HepG2 (cell line): ENCODE data around the gene TP53. TPM values are rescaled to one million over a fixed set of nuclear protein-coding genes. Genes with fewer than 3 reads are reported as not detected.

Experiments
- BHLHE40 ChIP-seq: IDR thresholded peaks from 2 replicates; pipeline ENCODE4 v1.6.1; 2011; ENCODE audit warnings: low read length, improper control_type of control experiment
- CCAR2 ChIP-seq: fragments of 200-400 bp; formaldehyde crosslinking; optimal IDR thresholded peaks from 2 replicates; pipeline ENCODE3; 2018; ENCODE audit warnings: low read depth, mild to moderate bottlenecking, low read length, moderate library complexity
- FOSL2 ChIP-seq: sonication (generic); formaldehyde crosslinking; IDR thresholded peaks from 2 replicates; pipeline ENCODE4 v1.4.0; 2020; ENCODE audit warnings: missing genetic modification reagents
- GATAD1 ChIP-seq: IDR thresholded peaks from 2 replicates; pipeline ENCODE4 v1.6.1; 2016; ENCODE audit warnings: missing genetic modification reagents, missing compliant biosample characterization
- GZF1 ChIP-seq: sonication (generic); formaldehyde crosslinking; IDR thresholded peaks from 2 replicates; pipeline ENCODE4 v1.5.1; 2020; ENCODE audit warnings: mild to moderate bottlenecking, missing genetic modification reagents
- HHEX ChIP-seq: IDR thresholded peaks from 2 replicates; pipeline ENCODE4 v1.6.1; 2016; ENCODE audit warnings: control low read depth
- MXD4 ChIP-seq: IDR thresholded peaks from 2 replicates; pipeline ENCODE4 v1.6.1; 2016; ENCODE audit warnings: mild to moderate bottlenecking, missing biosample characterization, missing genetic modification reagents
- POGZ ChIP-seq: sonication (generic); formaldehyde crosslinking; IDR thresholded peaks from 2 replicates; pipeline ENCODE4 v1.4.0; 2020; ENCODE audit warnings: mild to moderate bottlenecking, missing genetic modification reagents
- SKI ChIP-seq: fragments of 450-650 bp; IDR thresholded peaks from one replicate; pipeline ENCODE4 v1.6.1; 2018; ENCODE audit warnings: mild to moderate bottlenecking; ENCODE audit not compliant: partially characterized antibody
- TCF7L2 ChIP-seq: IDR thresholded peaks from 2 replicates; pipeline ENCODE4 v1.6.1; 2011; ENCODE audit warnings: mild to moderate bottlenecking, low read depth, low read length, moderate library complexity
- ZBTB4 ChIP-seq: sonication (generic); formaldehyde crosslinking; IDR thresholded peaks from 2 replicates; pipeline ENCODE4 v1.4.0; 2020; ENCODE audit warnings: missing genetic modification reagents, mild to moderate bottlenecking, borderline replicate concordance
- ZC3H13 ChIP-seq: sonication (generic); formaldehyde crosslinking; IDR thresholded peaks from 2 replicates; pipeline ENCODE4 v1.8.1; 2023; ENCODE audit warnings: mild to moderate bottlenecking, missing genetic modification reagents, moderate library complexity
- ZNF367 ChIP-seq: sonication (generic); formaldehyde crosslinking; IDR thresholded peaks from 2 replicates; pipeline ENCODE4 v1.4.0; 2020; ENCODE audit warnings: missing genetic modification reagents, borderline replicate concordance
- ZNF484 ChIP-seq: sonication (generic); formaldehyde crosslinking; IDR thresholded peaks from 2 replicates; pipeline ENCODE4 v1.5.1; 2020; ENCODE audit warnings: mild to moderate bottlenecking, low read depth, missing genetic modification reagents, borderline replicate concordance
- ZNF530 ChIP-seq: sonication (generic); formaldehyde crosslinking; IDR thresholded peaks from 2 replicates; pipeline ENCODE4 v1.5.0; 2020; ENCODE audit warnings: low read depth, mild to moderate bottlenecking, missing genetic modification reagents
- ZNF564 ChIP-seq: sonication (generic); formaldehyde crosslinking; IDR thresholded peaks from 2 replicates; pipeline ENCODE4 v1.8.1; 2023; ENCODE audit warnings: mild to moderate bottlenecking, missing genetic modification reagents
- ZNF766 ChIP-seq: sonication (generic); formaldehyde crosslinking; IDR thresholded peaks from 2 replicates; pipeline ENCODE4 v1.5.0; 2020; ENCODE audit warnings: missing genetic modification reagents, borderline replicate concordance
- ZUFSP ChIP-seq: sonication (generic); formaldehyde crosslinking; IDR thresholded peaks from 2 replicates; pipeline ENCODE4 v1.9.0; 2021; ENCODE audit warnings: missing genetic modification reagents, mild to moderate bottlenecking, borderline replicate concordance
- polyA plus RNA-seq, 8 experiments: library from polyadenylated mRNA; depleted of rRNA in 3 of 8; stranded (reverse) in 7 of 8; unstranded in 1 of 8; fragments of >200 nt; fragmentation: Illumina TruSeq in 4 of 8; extraction: Trizol in 4 of 8; gene quantifications; 2 replicates each; pipeline versions ENCODE4 v1.2.1 to v1.2.3, GENCODE V29; 2011 to 2016; ENCODE audit warnings: low read depth in 4 of 8, missing spikeins in 1 of 8, mixed read lengths in 1 of 8; ENCODE audit not compliant: insufficient read depth in 1 of 8
- total RNA-seq, 5 experiments: library from RNA; depleted of rRNA; stranded (reverse); fragments of >200 nt; fragmentation: Illumina TruSeq; extraction: Trizol; gene quantifications; 2 replicates each; pipeline ENCODE4 v1.2.3, GENCODE V29; 2016; ENCODE audit warnings: low read depth in 1 of 5
- TF ChIP-seq, protein P1 (sequence below): sonication (generic); formaldehyde crosslinking; IDR thresholded peaks from 2 replicates; pipeline ENCODE4 v1.5.0; 2020; ENCODE audit warnings: missing genetic modification reagents
- TF ChIP-seq, protein P2 (sequence below), 2 experiments: sonication (generic) in 1 of 2; formaldehyde crosslinking in 1 of 2; IDR thresholded peaks; 2 replicates each; pipeline versions ENCODE4 v1.4.0 to v1.6.1; 2018 to 2020; ENCODE audit warnings: missing genetic modification reagents in 2 of 2, borderline replicate concordance in 1 of 2, low read depth in 1 of 2, mild to moderate bottlenecking in 1 of 2, missing biosample characterization in 1 of 2

The TP53 gene
- total and polyA plus RNA-seq, 2 of the 13 experiments (the other 11 are each of a cell fraction or from before 2014, with no cell fraction given) = 17.1 to 29.9 TPM

DNA sequence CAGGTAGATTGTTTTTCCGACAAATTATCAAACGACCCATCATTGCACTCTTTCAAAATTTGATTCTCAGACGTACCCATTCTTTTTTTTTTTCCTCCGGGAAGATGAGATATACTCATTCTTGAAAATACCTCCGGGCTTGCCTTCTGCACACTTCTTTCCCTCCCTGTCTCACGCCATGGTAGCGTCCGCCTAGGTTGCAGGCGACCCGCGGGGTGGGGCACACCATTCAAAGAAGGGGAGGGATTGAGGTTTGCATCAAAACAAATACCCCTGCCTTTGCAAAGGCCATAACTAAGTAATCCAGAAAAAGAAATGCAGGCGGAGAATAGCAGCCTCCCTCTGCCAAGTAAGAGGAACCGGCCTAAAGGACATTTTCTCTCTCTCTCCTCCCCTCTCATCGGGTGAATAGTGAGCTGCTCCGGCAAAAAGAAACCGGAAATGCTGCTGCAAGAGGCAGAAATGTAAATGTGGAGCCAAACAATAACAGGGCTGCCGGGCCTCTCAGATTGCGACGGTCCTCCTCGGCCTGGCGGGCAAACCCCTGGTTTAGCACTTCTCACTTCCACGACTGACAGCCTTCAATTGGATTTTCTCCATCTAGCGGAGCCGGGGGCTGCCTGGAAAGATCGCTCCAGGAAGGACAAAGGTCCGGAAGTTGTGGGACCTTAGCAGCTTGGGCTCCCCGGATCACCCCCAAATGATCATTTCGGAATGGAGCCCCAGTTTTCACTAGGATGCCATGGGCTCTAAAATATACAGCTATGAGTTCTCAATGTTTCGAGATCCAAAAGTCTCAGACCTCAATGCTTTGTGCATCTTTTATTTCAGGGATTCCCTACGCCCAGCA, 843 bp downstream of the TP53 start (continued):
- TF ChIP-seq, protein P1, sequence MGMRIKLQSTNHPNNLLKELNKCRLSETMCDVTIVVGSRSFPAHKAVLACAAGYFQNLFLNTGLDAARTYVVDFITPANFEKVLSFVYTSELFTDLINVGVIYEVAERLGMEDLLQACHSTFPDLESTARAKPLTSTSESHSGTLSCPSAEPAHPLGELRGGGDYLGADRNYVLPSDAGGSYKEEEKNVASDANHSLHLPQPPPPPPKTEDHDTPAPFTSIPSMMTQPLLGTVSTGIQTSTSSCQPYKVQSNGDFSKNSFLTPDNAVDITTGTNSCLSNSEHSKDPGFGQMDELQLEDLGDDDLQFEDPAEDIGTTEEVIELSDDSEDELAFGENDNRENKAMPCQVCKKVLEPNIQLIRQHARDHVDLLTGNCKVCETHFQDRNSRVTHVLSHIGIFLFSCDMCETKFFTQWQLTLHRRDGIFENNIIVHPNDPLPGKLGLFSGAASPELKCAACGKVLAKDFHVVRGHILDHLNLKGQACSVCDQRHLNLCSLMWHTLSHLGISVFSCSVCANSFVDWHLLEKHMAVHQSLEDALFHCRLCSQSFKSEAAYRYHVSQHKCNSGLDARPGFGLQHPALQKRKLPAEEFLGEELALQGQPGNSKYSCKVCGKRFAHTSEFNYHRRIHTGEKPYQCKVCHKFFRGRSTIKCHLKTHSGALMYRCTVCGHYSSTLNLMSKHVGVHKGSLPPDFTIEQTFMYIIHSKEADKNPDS (CRISPR knock-in tag) = no peak
- no peak for TF ChIP-seq SKI
- TF ChIP-seq ZNF766 = 0 out of 2 replicates have a peak, but pooled peaks have one; percentile 45
- no peak for TF ChIP-seq POGZ
- TF ChIP-seq ZNF367 (CRISPR knock-in tag) = no peak
- peak; percentile 94 for TF ChIP-seq BHLHE40
- TF ChIP-seq ZC3H13 (CRISPR knock-in tag) = no peak
- TF ChIP-seq CCAR2 = peak; percentile 44
- TF ChIP-seq TCF7L2 = no peak
- no peak for TF ChIP-seq HHEX
- no peak for TF ChIP-seq ZNF484 (CRISPR knock-in tag)
- TF ChIP-seq MXD4 = 0 out of 2 replicates have a peak, but pooled peaks have one; percentile 14
- no peak for TF ChIP-seq ZUFSP (CRISPR knock-in tag)
- TF ChIP-seq, protein P2, sequence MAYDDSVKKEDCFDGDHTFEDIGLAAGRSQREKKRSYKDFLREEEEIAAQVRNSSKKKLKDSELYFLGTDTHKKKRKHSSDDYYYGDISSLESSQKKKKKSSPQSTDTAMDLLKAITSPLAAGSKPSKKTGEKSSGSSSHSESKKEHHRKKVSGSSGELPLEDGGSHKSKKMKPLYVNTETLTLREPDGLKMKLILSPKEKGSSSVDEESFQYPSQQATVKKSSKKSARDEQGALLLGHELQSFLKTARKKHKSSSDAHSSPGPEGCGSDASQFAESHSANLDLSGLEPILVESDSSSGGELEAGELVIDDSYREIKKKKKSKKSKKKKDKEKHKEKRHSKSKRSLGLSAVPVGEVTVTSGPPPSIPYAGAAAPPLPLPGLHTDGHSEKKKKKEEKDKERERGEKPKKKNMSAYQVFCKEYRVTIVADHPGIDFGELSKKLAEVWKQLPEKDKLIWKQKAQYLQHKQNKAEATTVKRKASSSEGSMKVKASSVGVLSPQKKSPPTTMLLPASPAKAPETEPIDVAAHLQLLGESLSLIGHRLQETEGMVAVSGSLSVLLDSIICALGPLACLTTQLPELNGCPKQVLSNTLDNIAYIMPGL (CRISPR knock-in tag; IDR thresholded peaks at IDR 0.05; ENCODE audit: borderline replicate concordance in 1 of 2, low read depth in 1 of 2) = peak in 1 of 2 experiments; percentile 41; a peak in 2 of 4 replicates
- peak; percentile 63 for TF ChIP-seq GATAD1
- no peak for TF ChIP-seq ZBTB4
- TF ChIP-seq ZNF530 (CRISPR knock-in tag) = no peak
- TF ChIP-seq ZNF564 (CRISPR knock-in tag) = no peak
- no peak for TF ChIP-seq GZF1 (CRISPR knock-in tag)
- 0 out of 2 replicates have a peak, but pooled peaks have one; percentile 8 for TF ChIP-seq FOSL2
